EH (cell line): ENCODE results near the gene RAB1A.
A peak's percentile ranks its signal among the peaks of the same experiment; 100 is the strongest.
"Not testable (repeated sequence)": the region's sequence is repeated elsewhere in the genome, so short reads cannot be mapped to it uniquely, and the experiment has no call there.

Source experiments
- DNase-seq: peaks from one replicate; pipeline ENCODE4 v3.0.0-alpha.2; 2015; ENCODE audit warnings: low read depth

The RAB1A gene

GRCh38 chr2:65129826-65130663 is at the start of gene RAB1A:
Gene RAB1A, minus strand, starts transcription at chr2:65130106. Its CDS starts 191 bp downstream, at chr2:65129915.
- DNase-seq: peak; percentile 100

- no peak for DNase-seq
Measured at GRCh38 chr2:65177751-65178442, 48.0 kb upstream of the RAB1A start.

GRCh38 chr2:65175894-65176530 is 46.1 kb upstream of the RAB1A start:
- no peak for DNase-seq

GRCh38 chr2:65174031-65174430 is 44.1 kb upstream of the RAB1A start:
- not testable (repeated sequence) for DNase-seq

- DNase-seq: no peak
Measured at GRCh38 chr2:65172994-65173790, 43.3 kb upstream of the RAB1A start.

GRCh38 chr2:65170611-65171477 is 40.9 kb upstream of the RAB1A start:
- not testable (repeated sequence) for DNase-seq

- DNase-seq: no peak
Measured at GRCh38 chr2:65169760-65170136, 39.8 kb upstream of the RAB1A start.

- no peak for DNase-seq
Measured at GRCh38 chr2:65165558-65165957, 35.7 kb upstream of the RAB1A start.

GRCh38 chr2:65164426-65164891 is 34.6 kb upstream of the RAB1A start:
- DNase-seq: peak; percentile 50

- peak; percentile 50 for DNase-seq
Measured at GRCh38 chr2:65161551-65162100, 31.7 kb upstream of the RAB1A start.

- DNase-seq: no peak
Measured at GRCh38 chr2:65159906-65160305, 30.0 kb upstream of the RAB1A start.

- DNase-seq: no peak
Measured at GRCh38 chr2:65159261-65159660, 29.4 kb upstream of the RAB1A start.

GRCh38 chr2:65158557-65158956 is 28.7 kb upstream of the RAB1A start:
- no peak for DNase-seq

GRCh38 chr2:65157856-65158255 is 27.9 kb upstream of the RAB1A start:
- DNase-seq: peak; percentile 54

GRCh38 chr2:65156041-65156440 is 26.1 kb upstream of the RAB1A start:
- no peak for DNase-seq

- DNase-seq: no peak
Measured at GRCh38 chr2:65153515-65153914, 23.6 kb upstream of the RAB1A start.

GRCh38 chr2:65146078-65146477 is 16.2 kb upstream of the RAB1A start:
- DNase-seq: no peak

- no peak for DNase-seq
Measured at GRCh38 chr2:65144571-65144970, 14.7 kb upstream of the RAB1A start.

- no peak for DNase-seq
Measured at GRCh38 chr2:65142515-65142914, 12.6 kb upstream of the RAB1A start.

GRCh38 chr2:65137197-65137775 is 7.4 kb upstream of the RAB1A start:
- no peak for DNase-seq
